ENCODE measurements around the gene PSME4. TPM values are rescaled to one million over a fixed set of nuclear protein-coding genes. Genes with fewer than 3 reads are reported as not detected.
A peak's percentile ranks its signal among the peaks of the same experiment; 100 is the strongest.

The PSME4 gene
- total and polyA plus RNA-seq, 2 of the 13 experiments (the other 11 are each of a cell fraction or from before 2014, with no cell fraction given), result 52.1 to 77.8 TPM

DNA sequence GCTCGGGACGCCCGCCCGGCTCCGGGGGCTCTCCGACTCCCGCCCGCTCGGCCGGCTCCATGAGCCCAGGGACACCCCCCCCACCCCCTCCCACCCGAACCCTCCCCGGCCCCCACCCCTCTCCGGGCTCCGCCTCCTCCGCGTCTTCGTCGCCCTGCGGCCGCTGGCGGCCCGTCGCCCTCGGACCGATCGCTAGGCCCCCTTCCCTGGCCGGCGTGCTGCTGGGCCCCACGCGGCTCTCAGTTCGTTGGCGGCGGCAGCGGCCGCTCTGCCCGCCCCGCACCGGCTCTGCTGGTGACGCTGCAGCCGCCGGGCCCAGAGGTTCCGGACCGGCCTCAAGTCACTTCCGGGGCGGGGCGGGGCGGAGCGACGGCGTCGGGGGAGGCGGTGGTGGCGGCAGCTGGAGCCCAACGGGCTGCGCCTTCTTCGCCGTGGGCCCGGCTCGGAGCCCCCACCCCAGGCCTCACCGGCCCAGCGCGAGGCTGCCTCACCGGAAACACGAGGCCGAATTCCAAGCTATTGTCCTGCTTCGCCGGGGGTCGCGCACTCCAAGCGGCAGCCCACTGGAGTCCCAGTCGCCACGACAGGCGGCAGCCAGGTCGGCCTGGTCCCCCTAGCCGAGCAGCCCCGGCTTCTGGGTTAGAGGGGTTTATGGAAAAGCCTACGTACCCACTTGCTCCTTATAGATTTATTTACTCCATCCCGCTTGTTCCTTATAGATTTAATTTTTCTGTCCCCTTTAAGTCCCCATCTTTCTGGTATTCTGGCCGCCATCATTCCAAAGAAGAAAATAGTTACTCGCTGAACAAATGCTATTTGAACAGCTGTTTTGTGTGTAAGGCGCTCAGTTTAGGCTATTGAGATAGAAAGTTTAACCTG, at the start of gene PSME4 (continued):
- TF ChIP-seq, protein P1, sequence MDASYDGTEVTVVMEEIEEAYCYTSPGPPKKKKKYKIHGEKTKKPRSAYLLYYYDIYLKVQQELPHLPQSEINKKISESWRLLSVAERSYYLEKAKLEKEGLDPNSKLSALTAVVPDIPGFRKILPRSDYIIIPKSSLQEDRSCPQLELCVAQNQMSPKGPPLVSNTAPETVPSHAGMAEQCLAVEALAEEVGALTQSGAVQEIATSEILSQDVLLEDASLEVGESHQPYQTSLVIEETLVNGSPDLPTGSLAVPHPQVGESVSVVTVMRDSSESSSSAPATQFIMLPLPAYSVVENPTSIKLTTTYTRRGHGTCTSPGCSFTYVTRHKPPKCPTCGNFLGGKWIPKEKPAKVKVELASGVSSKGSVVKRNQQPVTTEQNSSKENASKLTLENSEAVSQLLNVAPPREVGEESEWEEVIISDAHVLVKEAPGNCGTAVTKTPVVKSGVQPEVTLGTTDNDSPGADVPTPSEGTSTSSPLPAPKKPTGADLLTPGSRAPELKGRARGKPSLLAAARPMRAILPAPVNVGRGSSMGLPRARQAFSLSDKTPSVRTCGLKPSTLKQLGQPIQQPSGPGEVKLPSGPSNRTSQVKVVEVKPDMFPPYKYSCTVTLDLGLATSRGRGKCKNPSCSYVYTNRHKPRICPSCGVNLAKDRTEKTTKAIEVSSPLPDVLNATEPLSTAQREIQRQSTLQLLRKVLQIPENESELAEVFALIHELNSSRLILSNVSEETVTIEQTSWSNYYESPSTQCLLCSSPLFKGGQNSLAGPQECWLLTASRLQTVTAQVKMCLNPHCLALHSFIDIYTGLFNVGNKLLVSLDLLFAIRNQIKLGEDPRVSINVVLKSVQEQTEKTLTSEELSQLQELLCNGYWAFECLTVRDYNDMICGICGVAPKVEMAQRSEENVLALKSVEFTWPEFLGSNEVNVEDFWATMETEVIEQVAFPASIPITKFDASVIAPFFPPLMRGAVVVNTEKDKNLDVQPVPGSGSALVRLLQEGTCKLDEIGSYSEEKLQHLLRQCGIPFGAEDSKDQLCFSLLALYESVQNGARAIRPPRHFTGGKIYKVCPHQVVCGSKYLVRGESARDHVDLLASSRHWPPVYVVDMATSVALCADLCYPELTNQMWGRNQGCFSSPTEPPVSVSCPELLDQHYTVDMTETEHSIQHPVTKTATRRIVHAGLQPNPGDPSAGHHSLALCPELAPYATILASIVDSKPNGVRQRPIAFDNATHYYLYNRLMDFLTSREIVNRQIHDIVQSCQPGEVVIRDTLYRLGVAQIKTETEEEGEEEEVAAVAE (CRISPR knock-in tag; IDR thresholded peaks at IDR 0.05; ENCODE audit: borderline replicate concordance), result peak; percentile 82
- TF ChIP-seq NFYC (CRISPR knock-in tag; IDR thresholded peaks at IDR 0.05) (no peak), MXI1 (IDR thresholded peaks at IDR 0.05; ENCODE audit: borderline replicate concordance, low read depth, low read length) (peak; percentile 90), ZMAT3 (CRISPR knock-in tag; conservative IDR thresholded peaks at IDR 0.05) (no peak; the same call in 1 of the 2 replicates), NFATC3 (CRISPR knock-in tag; IDR thresholded peaks at IDR 0.05) (no peak), ZNF781 (CRISPR knock-in tag; IDR thresholded peaks at IDR 0.05; ENCODE audit: borderline replicate concordance, not compliant biosample characterization) (peak; percentile 77), JDP2 (CRISPR knock-in tag; IDR thresholded peaks at IDR 0.05; ENCODE audit: borderline replicate concordance) (no peak; the same call in 1 of the 2 replicates), PCBP1 (IDR thresholded peaks at IDR 0.05; ENCODE audit: borderline replicate concordance, low read depth, low read length) (no peak), CREM (IDR thresholded peaks at IDR 0.05) (no peak), CREM (CRISPR knock-in tag; IDR thresholded peaks at IDR 0.05) (no peak), IKZF1 (IDR thresholded peaks at IDR 0.05) (no peak), NRL (CRISPR knock-in tag; IDR thresholded peaks at IDR 0.05; ENCODE audit: borderline replicate concordance) (peak; percentile 78), SNAPC2 (CRISPR knock-in tag; IDR thresholded peaks at IDR 0.05) (0 out of 2 replicates have a peak, but pooled peaks have one; percentile 39), PAWR (CRISPR knock-in tag; IDR thresholded peaks at IDR 0.05; ENCODE audit: borderline replicate concordance) (peak; percentile 19; the same call in 1 of the 2 replicates), CC2D1A (CRISPR knock-in tag; IDR thresholded peaks at IDR 0.05) (0 out of 2 replicates have a peak, but pooled peaks have one; percentile 24), HDAC6 (IDR thresholded peaks at IDR 0.05; ENCODE audit: low read depth, low read length) (no peak), KDM5B (CRISPR knock-in tag; IDR thresholded peaks at IDR 0.05; ENCODE audit: borderline replicate concordance) (peak; percentile 82; the same call in 1 of the 2 replicates), PLRG1 (conservative IDR thresholded peaks at IDR 0.05) (no peak), EED (CRISPR knock-in tag; IDR thresholded peaks at IDR 0.05) (no peak)
- TF ChIP-seq, protein P2, sequence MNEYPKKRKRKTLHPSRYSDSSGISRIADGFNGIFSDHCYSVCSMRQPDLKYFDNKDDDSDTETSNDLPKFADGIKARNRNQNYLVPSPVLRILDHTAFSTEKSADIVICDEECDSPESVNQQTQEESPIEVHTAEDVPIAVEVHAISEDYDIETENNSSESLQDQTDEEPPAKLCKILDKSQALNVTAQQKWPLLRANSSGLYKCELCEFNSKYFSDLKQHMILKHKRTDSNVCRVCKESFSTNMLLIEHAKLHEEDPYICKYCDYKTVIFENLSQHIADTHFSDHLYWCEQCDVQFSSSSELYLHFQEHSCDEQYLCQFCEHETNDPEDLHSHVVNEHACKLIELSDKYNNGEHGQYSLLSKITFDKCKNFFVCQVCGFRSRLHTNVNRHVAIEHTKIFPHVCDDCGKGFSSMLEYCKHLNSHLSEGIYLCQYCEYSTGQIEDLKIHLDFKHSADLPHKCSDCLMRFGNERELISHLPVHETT (CRISPR knock-in tag; conservative IDR thresholded peaks at IDR 0.05), result peak; percentile 91
- TF ChIP-seq, protein P3, sequence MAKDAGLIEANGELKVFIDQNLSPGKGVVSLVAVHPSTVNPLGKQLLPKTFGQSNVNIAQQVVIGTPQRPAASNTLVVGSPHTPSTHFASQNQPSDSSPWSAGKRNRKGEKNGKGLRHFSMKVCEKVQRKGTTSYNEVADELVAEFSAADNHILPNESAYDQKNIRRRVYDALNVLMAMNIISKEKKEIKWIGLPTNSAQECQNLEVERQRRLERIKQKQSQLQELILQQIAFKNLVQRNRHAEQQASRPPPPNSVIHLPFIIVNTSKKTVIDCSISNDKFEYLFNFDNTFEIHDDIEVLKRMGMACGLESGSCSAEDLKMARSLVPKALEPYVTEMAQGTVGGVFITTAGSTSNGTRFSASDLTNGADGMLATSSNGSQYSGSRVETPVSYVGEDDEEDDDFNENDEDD (CRISPR knock-in tag; IDR thresholded peaks at IDR 0.05; ENCODE audit: borderline replicate concordance), result peak; percentile 71; the same call in 1 of the 2 replicates
- TF ChIP-seq, protein P4, sequence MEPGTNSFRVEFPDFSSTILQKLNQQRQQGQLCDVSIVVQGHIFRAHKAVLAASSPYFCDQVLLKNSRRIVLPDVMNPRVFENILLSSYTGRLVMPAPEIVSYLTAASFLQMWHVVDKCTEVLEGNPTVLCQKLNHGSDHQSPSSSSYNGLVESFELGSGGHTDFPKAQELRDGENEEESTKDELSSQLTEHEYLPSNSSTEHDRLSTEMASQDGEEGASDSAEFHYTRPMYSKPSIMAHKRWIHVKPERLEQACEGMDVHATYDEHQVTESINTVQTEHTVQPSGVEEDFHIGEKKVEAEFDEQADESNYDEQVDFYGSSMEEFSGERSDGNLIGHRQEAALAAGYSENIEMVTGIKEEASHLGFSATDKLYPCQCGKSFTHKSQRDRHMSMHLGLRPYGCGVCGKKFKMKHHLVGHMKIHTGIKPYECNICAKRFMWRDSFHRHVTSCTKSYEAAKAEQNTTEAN (CRISPR knock-in tag; conservative IDR thresholded peaks at IDR 0.05), result peak; percentile 79; the same call in 1 of the 2 replicates

Data from HepG2 (cell line).